GM18909 (cell line): ENCODE data around the gene HSPBAP1.
"Not testable (repeated sequence)": the region's sequence is repeated elsewhere in the genome, so short reads cannot be mapped to it uniquely, and the experiment has no call there.

Experiments
- ATAC-seq: cut with Tn5 transposase; IDR thresholded peaks from one replicate; pipeline ENCODE4 v1.9.1; 2021; ENCODE audit warnings: mild to moderate bottlenecking; ENCODE audit not compliant: unreplicated experiment, poor library complexity

Gene HSPBAP1

GRCh38 chr3:122743581-122744120, 50.0 kb downstream of the HSPBAP1 start:
- no peak for ATAC-seq

GRCh38 chr3:122742234-122742633, 51.4 kb downstream of the HSPBAP1 start:
- ATAC-seq = no peak

GRCh38 chr3:122739172-122739571, 54.5 kb downstream of the HSPBAP1 start:
- ATAC-seq = no peak

- ATAC-seq = not testable (repeated sequence)
Observed at GRCh38 chr3:122732682-122733525, 60.7 kb downstream of the HSPBAP1 start.

- no peak for ATAC-seq
Observed at GRCh38 chr3:122730240-122730639, 63.4 kb downstream of the HSPBAP1 start.

- no peak for ATAC-seq
Observed at GRCh38 chr3:122728756-122729514, 64.7 kb downstream of the HSPBAP1 start.

GRCh38 chr3:122728186-122728585, 65.4 kb downstream of the HSPBAP1 start:
- no peak for ATAC-seq

GRCh38 chr3:122727766-122728165, 65.9 kb downstream of the HSPBAP1 start:
- no peak for ATAC-seq

- no peak for ATAC-seq
Observed at GRCh38 chr3:122727294-122727693, 66.3 kb downstream of the HSPBAP1 start.

- no peak for ATAC-seq
Observed at GRCh38 chr3:122725106-122725505, 68.5 kb downstream of the HSPBAP1 start.

- no peak for ATAC-seq
Observed at GRCh38 chr3:122719273-122719921, 74.2 kb downstream of the HSPBAP1 start.

- no peak for ATAC-seq
Observed at GRCh38 chr3:122716667-122717066, 77.0 kb downstream of the HSPBAP1 start.

GRCh38 chr3:122714273-122714672, 79.4 kb downstream of the HSPBAP1 start:
- ATAC-seq = no peak

- ATAC-seq = not testable (repeated sequence)
Observed at GRCh38 chr3:122710616-122711251, 82.9 kb downstream of the HSPBAP1 start.

GRCh38 chr3:122705379-122705778, 88.3 kb downstream of the HSPBAP1 start:
- no peak for ATAC-seq

GRCh38 chr3:122700193-122700592, 93.4 kb downstream of the HSPBAP1 start:
- no peak for ATAC-seq

GRCh38 chr3:122697952-122698620, 95.5 kb downstream of the HSPBAP1 start:
- peak; percentile 67 for ATAC-seq

GRCh38 chr3:122695927-122696561, 97.6 kb downstream of the HSPBAP1 start:
- no peak for ATAC-seq

- peak; percentile 43 for ATAC-seq
Observed at GRCh38 chr3:122694966-122695365, 98.7 kb downstream of the HSPBAP1 start.
